Suprapubic skin (tissue), 4 donors: ENCODE results near the gene TBC1D22A. TPM values are rescaled to one million over a fixed set of nuclear protein-coding genes. Genes with fewer than 3 reads are reported as not detected.

Experiments used
- DNase-seq, 2 donors: peaks; one replicate each; pipeline ENCODE4 v3.0.0-alpha.2; 2019; ENCODE audit warnings: low spot score in 2 of 2
- H3K27ac ChIP-seq: fragments of 200-600 bp; sonication (generic); one replicate; pipeline ENCODE4 v1.5.1; 2019
- H3K27me3 ChIP-seq: fragments of 200-600 bp; sonication (generic); one replicate; pipeline ENCODE4 v1.5.1; 2019
- H3K36me3 ChIP-seq: fragments of 200-600 bp; sonication (generic); one replicate; pipeline ENCODE4 v1.5.1; 2019
- H3K4me1 ChIP-seq: fragments of 200-600 bp; sonication (generic); one replicate; pipeline ENCODE4 v1.5.1; 2019
- H3K4me3 ChIP-seq: fragments of 200-600 bp; sonication (generic); one replicate; pipeline ENCODE4 v1.5.1; 2019; ENCODE audit warnings: mild to moderate bottlenecking
- H3K9me3 ChIP-seq: fragments of 200-600 bp; sonication (generic); one replicate; pipeline ENCODE4 v1.5.1; 2019
- EP300 ChIP-seq: sonication (generic); formaldehyde crosslinking; IDR thresholded peaks from one replicate; pipeline ENCODE4 v1.6.1; 2017; ENCODE audit warnings: antibody characterized with exemption
- POLR2A ChIP-seq, 2 donors: fragments of 450-650 bp; IDR thresholded peaks; one replicate each; pipeline ENCODE4 v1.6.1; 2017; ENCODE audit warnings: antibody characterized with exemption in 2 of 2, mild to moderate bottlenecking in 2 of 2, moderate library complexity in 2 of 2
- POLR2AphosphoS5 ChIP-seq, 3 donors: sonication (generic); formaldehyde crosslinking; IDR thresholded peaks; one replicate each; pipeline ENCODE4 v1.6.1; 2017; ENCODE audit warnings: antibody characterized with exemption in 3 of 3
- WGBS: methylation state at CpG from one replicate; pipeline ENCODE4 v1.1.5; 2018; 5-methylcytosine and 5-hydroxymethylcytosine counted together
- total RNA-seq, 4 donors: library from RNA; depleted of rRNA; stranded (reverse); fragments of >200 nt; gene quantifications; one replicate each; pipeline ENCODE4 v1.1.0, GENCODE V29; 2016
- TF ChIP-seq, protein P1 (sequence below), 2 donors: fragments of 200-600 bp in 1 of 2; fragments of 450-650 bp in 1 of 2; sonication (generic) in 1 of 2; IDR thresholded peaks; one replicate each; pipeline ENCODE4 v1.5.1; 2016 to 2019; ENCODE audit warnings: antibody characterized with exemption in 2 of 2, mild to moderate bottlenecking in 1 of 2, moderate library complexity in 1 of 2

Gene TBC1D22A
- total RNA-seq, 4 donors from 2014 or later: 24.8 to 43.2 (median 35.4) TPM

DNA sequence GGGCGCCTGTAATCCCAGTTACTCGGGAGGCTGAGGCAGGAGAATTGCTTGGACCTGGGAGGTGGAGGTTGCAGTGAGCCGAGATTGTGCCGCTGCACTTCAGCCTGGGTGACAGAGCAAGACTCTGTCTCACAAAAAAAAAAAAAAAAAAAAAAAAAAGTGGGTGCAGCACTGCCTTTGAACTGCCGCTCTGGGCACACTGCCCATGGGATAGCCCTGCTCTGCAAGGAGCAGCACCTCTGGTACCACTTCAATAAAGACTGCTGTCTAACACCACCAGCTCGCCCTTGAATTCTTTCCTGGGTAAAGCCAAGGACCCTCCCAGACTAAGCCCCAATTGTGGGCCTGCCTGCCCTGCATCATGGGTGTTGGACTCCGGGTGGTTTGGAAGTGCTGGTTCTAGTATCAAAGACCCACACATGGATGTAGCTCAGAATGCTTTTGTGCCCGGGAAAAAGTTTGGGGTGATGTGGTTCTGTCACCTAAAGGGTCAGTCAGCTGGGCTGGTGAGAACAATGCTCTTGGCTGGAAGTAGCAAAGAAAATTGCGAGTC lies 444.3 kb downstream of the TBC1D22A start:
- peak; percentile 37 to 57 for DNase-seq
- WGBS: 80% methylated on average over 9 of the region's 9 CpGs
- Histone ChIP-seq H3K27ac (no peak overlapping the region), H3K4me1 (no peaks in the 10 kb centered on the region), H3K9me3 (no peaks in the 10 kb centered on the region), H3K27me3 (peaks cover 3% of the 10 kb centered on the region), H3K4me3 (no peak overlapping the region), H3K36me3 (no peaks in the 10 kb centered on the region)
- TF ChIP-seq, protein P1, sequence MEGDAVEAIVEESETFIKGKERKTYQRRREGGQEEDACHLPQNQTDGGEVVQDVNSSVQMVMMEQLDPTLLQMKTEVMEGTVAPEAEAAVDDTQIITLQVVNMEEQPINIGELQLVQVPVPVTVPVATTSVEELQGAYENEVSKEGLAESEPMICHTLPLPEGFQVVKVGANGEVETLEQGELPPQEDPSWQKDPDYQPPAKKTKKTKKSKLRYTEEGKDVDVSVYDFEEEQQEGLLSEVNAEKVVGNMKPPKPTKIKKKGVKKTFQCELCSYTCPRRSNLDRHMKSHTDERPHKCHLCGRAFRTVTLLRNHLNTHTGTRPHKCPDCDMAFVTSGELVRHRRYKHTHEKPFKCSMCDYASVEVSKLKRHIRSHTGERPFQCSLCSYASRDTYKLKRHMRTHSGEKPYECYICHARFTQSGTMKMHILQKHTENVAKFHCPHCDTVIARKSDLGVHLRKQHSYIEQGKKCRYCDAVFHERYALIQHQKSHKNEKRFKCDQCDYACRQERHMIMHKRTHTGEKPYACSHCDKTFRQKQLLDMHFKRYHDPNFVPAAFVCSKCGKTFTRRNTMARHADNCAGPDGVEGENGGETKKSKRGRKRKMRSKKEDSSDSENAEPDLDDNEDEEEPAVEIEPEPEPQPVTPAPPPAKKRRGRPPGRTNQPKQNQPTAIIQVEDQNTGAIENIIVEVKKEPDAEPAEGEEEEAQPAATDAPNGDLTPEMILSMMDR (IDR thresholded peaks at IDR 0.05): no peak
- TF ChIP-seq POLR2A (IDR thresholded peaks at IDR 0.05) (no peak), EP300 (no peak), POLR2AphosphoS5 (IDR thresholded peaks at IDR 0.05) (no peak)

GRCh38 chr22:47207387-47207786 lies 444.9 kb downstream of the TBC1D22A start:
- H3K27me3 ChIP-seq: no peaks in the 10 kb centered on the region

DNA sequence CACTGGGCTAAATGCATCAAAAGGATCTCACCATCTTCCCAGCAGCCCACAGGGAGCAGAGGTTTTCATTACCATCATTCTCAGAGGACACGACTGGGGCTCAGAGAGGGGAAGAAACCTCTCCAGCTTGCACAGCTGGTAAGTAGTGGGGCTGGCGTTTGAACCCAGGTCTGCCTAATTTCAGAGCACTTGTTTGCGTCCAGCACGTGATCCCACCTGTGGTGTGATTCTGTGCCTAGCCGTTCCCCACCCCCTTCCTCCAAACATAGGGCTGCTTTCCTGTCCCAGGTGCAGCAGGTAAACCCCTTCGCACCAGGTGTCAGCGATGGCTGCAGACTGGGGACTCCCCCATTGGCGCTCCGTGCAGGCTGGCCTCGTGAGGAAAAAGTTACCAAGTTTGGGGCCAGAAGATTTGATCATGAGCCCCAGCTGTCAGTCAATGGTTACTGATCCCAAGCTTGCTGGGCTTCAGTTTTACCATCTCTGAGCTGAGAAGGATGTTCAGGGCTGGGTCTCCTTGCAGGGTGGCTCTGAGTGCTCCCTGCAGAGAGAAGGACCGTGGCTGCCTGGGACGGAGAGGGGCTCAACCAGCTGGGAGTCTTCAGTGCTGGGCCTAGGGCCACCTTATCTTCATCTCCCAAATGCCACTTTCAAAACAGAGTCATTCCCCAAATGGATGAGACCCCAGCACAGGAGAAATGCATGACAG lies 445.6 kb downstream of the TBC1D22A start:
- Histone ChIP-seq H3K27me3 (no peaks in the 10 kb centered on the region), H3K4me1 (no peaks in the 10 kb centered on the region), H3K9me3 (no peaks in the 10 kb centered on the region), H3K36me3 (no peaks in the 10 kb centered on the region), H3K4me3 (no peak overlapping the region), H3K27ac (no peak overlapping the region)
- peak; percentile 35 to 60 for DNase-seq
- WGBS: 87% methylated on average over 7 of the region's 12 CpGs
- TF ChIP-seq, protein P1 (IDR thresholded peaks at IDR 0.05): no peak
- no peak for TF ChIP-seq POLR2AphosphoS5 (IDR thresholded peaks at IDR 0.05)
- no peak for TF ChIP-seq POLR2A (IDR thresholded peaks at IDR 0.05)
- no peak for TF ChIP-seq EP300

More at GRCh38 chr22:47207387-47207786, 444.9 kb downstream of the TBC1D22A start:
- peak; percentile 22 to 41 for DNase-seq
- no peak for TF ChIP-seq POLR2AphosphoS5 (IDR thresholded peaks at IDR 0.05)
- no peak for TF ChIP-seq POLR2A (IDR thresholded peaks at IDR 0.05)
- no peak for TF ChIP-seq EP300
- TF ChIP-seq, protein P1 (IDR thresholded peaks at IDR 0.05): no peak
- H3K36me3 ChIP-seq: no peaks in the 10 kb centered on the region
- no peak overlapping the region for H3K4me3 ChIP-seq
- H3K4me1 ChIP-seq: no peaks in the 10 kb centered on the region
- H3K9me3 ChIP-seq: no peaks in the 10 kb centered on the region
- no peak overlapping the region for H3K27ac ChIP-seq
- 83% methylated on average over 5 of the region's 6 CpGs for WGBS

DNA sequence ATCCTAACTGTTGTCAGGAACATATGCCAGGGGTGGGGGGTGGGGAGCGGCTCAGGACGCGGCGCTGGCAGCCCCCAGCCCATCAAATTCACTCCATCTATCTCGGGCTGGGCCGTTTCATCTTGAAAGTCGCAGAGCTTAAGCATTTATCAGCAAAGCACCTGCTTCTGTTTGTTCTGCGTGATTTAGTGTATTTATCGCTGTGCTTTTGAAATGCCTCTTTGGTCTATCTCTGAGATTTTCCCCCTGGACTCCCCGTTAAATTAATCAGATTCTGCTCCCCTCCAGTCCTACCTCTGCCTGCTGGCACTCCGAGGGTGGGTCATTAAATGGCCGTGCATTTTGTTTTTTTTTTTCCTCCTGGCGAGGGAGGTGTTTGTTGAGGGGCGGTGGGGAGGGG lies 446.2 kb downstream of the TBC1D22A start:
- H3K27ac ChIP-seq: no peak overlapping the region
- no peaks in the 10 kb centered on the region for H3K36me3 ChIP-seq
- H3K9me3 ChIP-seq: no peaks in the 10 kb centered on the region
- no peak overlapping the region for H3K4me3 ChIP-seq
- no peaks in the 10 kb centered on the region for H3K27me3 ChIP-seq
- DNase-seq: no peak
- 69% methylated on average over 14 of the region's 14 CpGs for WGBS
- TF ChIP-seq EP300 (no peak), POLR2AphosphoS5 (IDR thresholded peaks at IDR 0.05) (no peak), POLR2A (IDR thresholded peaks at IDR 0.05) (no peak)
- TF ChIP-seq, protein P1 (IDR thresholded peaks at IDR 0.05): no peak
- H3K4me1 ChIP-seq: no peaks in the 10 kb centered on the region

GRCh38 chr22:47209040-47209514 lies 446.6 kb downstream of the TBC1D22A start:
- TF ChIP-seq POLR2A (IDR thresholded peaks at IDR 0.05): no peak
- TF ChIP-seq EP300: no peak
- no peak for TF ChIP-seq POLR2AphosphoS5 (IDR thresholded peaks at IDR 0.05)
- TF ChIP-seq, protein P1 (IDR thresholded peaks at IDR 0.05): no peak
- DNase-seq: peak; percentile 35 to 52
- Histone ChIP-seq H3K27me3 (no peaks in the 10 kb centered on the region), H3K9me3 (no peaks in the 10 kb centered on the region), H3K36me3 (no peaks in the 10 kb centered on the region), H3K4me1 (no peaks in the 10 kb centered on the region), H3K4me3 (no peak overlapping the region), H3K27ac (no peak overlapping the region)
- WGBS: 74% methylated on average over 10 of the region's 12 CpGs
